K562 (cell line): ENCODE results near the gene USHBP1. TPM values are rescaled to one million over a fixed set of nuclear protein-coding genes. Genes with fewer than 3 reads are reported as not detected.
A peak's percentile ranks its signal among the peaks of the same experiment; 100 is the strongest.

Source experiments
- ADNP ChIP-seq: fragments of 200-800 bp; sonication (Bioruptor generic); IDR thresholded peaks from 2 replicates; pipeline ENCODE4 v1.6.1; 2016; ENCODE audit warnings: missing genetic modification characterization, missing compliant biosample characterization
- ELF1 ChIP-seq: fragments of 200-800 bp; sonication (Bioruptor generic); IDR thresholded peaks from 2 replicates; pipeline ENCODE4 v1.6.1; 2016; ENCODE audit warnings: missing genetic modification characterization, missing compliant biosample characterization
- ESRRB ChIP-seq: fragments of 250-450 bp; sonication (Bioruptor Pico); IDR thresholded peaks from 2 replicates; pipeline ENCODE4 v1.5.0; 2020; ENCODE audit warnings: mild to moderate bottlenecking, moderate library complexity, borderline replicate concordance
- GTF2A2 ChIP-seq: IDR thresholded peaks from 2 replicates; pipeline ENCODE4 v1.6.1; 2016; ENCODE audit warnings: mild to moderate bottlenecking, missing genetic modification characterization, missing compliant biosample characterization
- GTF2F1 ChIP-seq: IDR thresholded peaks from 2 replicates; pipeline ENCODE4 v1.6.1; 2011; ENCODE audit warnings: low read depth, low read length, improper control_type of control experiment
- KLF1 ChIP-seq: fragments of 450-650 bp; IDR thresholded peaks from 2 replicates; pipeline ENCODE4 v1.6.1; 2016; ENCODE audit warnings: missing genetic modification characterization, missing compliant biosample characterization
- LCOR ChIP-seq: sonication (generic); formaldehyde crosslinking; IDR thresholded peaks from 2 replicates; pipeline ENCODE4 v1.8.0; 2022; ENCODE audit warnings: mild to moderate bottlenecking, missing genetic modification reagents
- PHF8 ChIP-seq: fragments of 200-600 bp; sonication (generic); IDR thresholded peaks from 2 replicates; pipeline ENCODE4 v1.6.1; 2012; ENCODE audit warnings: mixed run types, mild to moderate bottlenecking, inconsistent platforms, low read length, moderate library complexity, borderline replicate concordance
- POLR3A ChIP-seq: IDR thresholded peaks from 2 replicates; pipeline ENCODE4 v1.6.1; 2011; ENCODE audit warnings: borderline replicate concordance, mild to moderate bottlenecking, moderate library complexity; ENCODE audit not compliant: insufficient read length, insufficient read depth; ENCODE audit errors: extremely low read depth
- RCOR1 ChIP-seq, 2 experiments: IDR thresholded peaks; 2 replicates each; pipeline ENCODE4 v1.6.1; 2012; ENCODE audit warnings: low read depth in 2 of 2, low read length in 2 of 2, borderline replicate concordance in 1 of 2, improper control_type of control experiment in 1 of 2
- RUNX1 ChIP-seq: sonication (generic); IDR thresholded peaks from 2 replicates; pipeline ENCODE4 v1.6.1; 2016; ENCODE audit warnings: antibody characterized with exemption, low read depth
- SMAD1 ChIP-seq: fragments of 150-350 bp; IDR thresholded peaks from 2 replicates; pipeline ENCODE4 v1.6.1; 2014; ENCODE audit warnings: low read length, low read depth; ENCODE audit not compliant: partially characterized antibody
- SMAD2 ChIP-seq: fragments of 150-350 bp; IDR thresholded peaks from 2 replicates; pipeline ENCODE4 v1.6.1; 2014; ENCODE audit warnings: low read depth, mild to moderate bottlenecking, low read length
- SMARCA4 ChIP-seq: fragments of 450-650 bp; IDR thresholded peaks from 2 replicates; pipeline ENCODE4 v1.6.1; 2016
- ZC3H4 ChIP-seq: sonication (generic); formaldehyde crosslinking; IDR thresholded peaks from 2 replicates; pipeline ENCODE4 v1.9.0; 2021; ENCODE audit warnings: missing genetic modification reagents, borderline replicate concordance
- ZC3H8 ChIP-seq: fragments of 450-650 bp; IDR thresholded peaks from 2 replicates; pipeline ENCODE4 v1.6.1; 2017
- polyA plus RNA-seq, 8 experiments: library from polyadenylated mRNA; depleted of rRNA in 4 of 8; stranded (reverse) in 5 of 8; unstranded in 3 of 8; fragments of >200 nt; fragmentation: Nextera tagmentation in 2 of 8; fragmentation: Illumina TruSeq in 1 of 8; extraction: Ambion mirVana in 2 of 8; extraction: Trizol in 1 of 8; gene quantifications; 2 replicates each; pipeline versions ENCODE4 v1.2.1 to v1.2.3, GENCODE V29; 2011 to 2014; ENCODE audit warnings: inconsistent platforms in 1 of 8, missing spikeins in 1 of 8
- total RNA-seq, 7 experiments: library from RNA; depleted of rRNA in 6 of 7; stranded (reverse); fragments of >200 nt in 6 of 7; fragmentation: Illumina TruSeq in 2 of 7; extraction: Trizol in 2 of 7; gene quantifications; 2 replicates each; pipeline versions ENCODE4 v1.2.1 to v1.2.3, GENCODE V29; 2011 to 2021; ENCODE audit warnings: low replicate concordance in 1 of 7
- TF ChIP-seq, protein P1 (sequence below): fragments of 200-800 bp; sonication (Bioruptor generic); IDR thresholded peaks from 2 replicates; pipeline ENCODE4 v1.6.1; 2017; ENCODE audit warnings: missing genetic modification characterization, missing compliant biosample characterization
- TF ChIP-seq, protein P2 (sequence below), 2 experiments: fragments of 450-650 bp; IDR thresholded peaks; 2 replicates each; pipeline ENCODE4 v1.6.1; 2016
- TF ChIP-seq, protein P3 (sequence below): fragments of 450-650 bp; formaldehyde crosslinking; IDR thresholded peaks from 2 replicates; pipeline ENCODE4 v1.4.0; 2020; ENCODE audit warnings: mild to moderate bottlenecking, mixed read lengths
- TF ChIP-seq, protein P4 (sequence below): fragments of 250-450 bp; sonication (Bioruptor Pico); IDR thresholded peaks from 2 replicates; pipeline ENCODE4 v1.4.0; 2020
- TF ChIP-seq, protein P5 (sequence below): sonication (generic); formaldehyde crosslinking; IDR thresholded peaks from 2 replicates; pipeline ENCODE4 v1.8.1; 2023; ENCODE audit warnings: mild to moderate bottlenecking, missing genetic modification reagents

USHBP1 gene
- total and polyA plus RNA-seq, 9 of the 15 experiments (the other 6 are each of a cell fraction or from before 2014, with no cell fraction given): 0.03 to 0.10 (median 0.05) TPM; not detected in 5

GRCh38 chr19:17215127-17215971, 49.2 kb downstream of the USHBP1 start, which contains the start of gene USE1 (continued):
- TF ChIP-seq ESRRB (CRISPR knock-in tag) (no peak), ZC3H4 (CRISPR knock-in tag) (no peak), KLF1 (peak; percentile 88), PHF8 (peak; percentile 99), ELF1 (peak; percentile 100), ZC3H8 (no peak), RCOR1 (IDR thresholded peaks at IDR 0.05; ENCODE audit: borderline replicate concordance in 1 of 2, low read depth in 2 of 2, low read length in 2 of 2) (peak in 1 of 2 experiments; percentile 7; a peak in 1 of 4 replicates), POLR3A (no peak), SMARCA4 (no peak), RUNX1 (peak; percentile 30; the same call in 1 of the 2 replicates), ADNP (tag) (no peak), SMAD2 (no peak), LCOR (peak; percentile 80), GTF2F1 (peak; percentile 50; the same call in 1 of the 2 replicates), SMAD1 (no peak), GTF2A2 (tag) (0 out of 2 replicates have a peak, but pooled peaks have one; percentile 17)
- TF ChIP-seq, protein P1, sequence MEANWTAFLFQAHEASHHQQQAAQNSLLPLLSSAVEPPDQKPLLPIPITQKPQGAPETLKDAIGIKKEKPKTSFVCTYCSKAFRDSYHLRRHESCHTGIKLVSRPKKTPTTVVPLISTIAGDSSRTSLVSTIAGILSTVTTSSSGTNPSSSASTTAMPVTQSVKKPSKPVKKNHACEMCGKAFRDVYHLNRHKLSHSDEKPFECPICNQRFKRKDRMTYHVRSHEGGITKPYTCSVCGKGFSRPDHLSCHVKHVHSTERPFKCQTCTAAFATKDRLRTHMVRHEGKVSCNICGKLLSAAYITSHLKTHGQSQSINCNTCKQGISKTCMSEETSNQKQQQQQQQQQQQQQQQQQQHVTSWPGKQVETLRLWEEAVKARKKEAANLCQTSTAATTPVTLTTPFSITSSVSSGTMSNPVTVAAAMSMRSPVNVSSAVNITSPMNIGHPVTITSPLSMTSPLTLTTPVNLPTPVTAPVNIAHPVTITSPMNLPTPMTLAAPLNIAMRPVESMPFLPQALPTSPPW (CRISPR knock-in tag): peak; percentile 84
- TF ChIP-seq, protein P2, sequence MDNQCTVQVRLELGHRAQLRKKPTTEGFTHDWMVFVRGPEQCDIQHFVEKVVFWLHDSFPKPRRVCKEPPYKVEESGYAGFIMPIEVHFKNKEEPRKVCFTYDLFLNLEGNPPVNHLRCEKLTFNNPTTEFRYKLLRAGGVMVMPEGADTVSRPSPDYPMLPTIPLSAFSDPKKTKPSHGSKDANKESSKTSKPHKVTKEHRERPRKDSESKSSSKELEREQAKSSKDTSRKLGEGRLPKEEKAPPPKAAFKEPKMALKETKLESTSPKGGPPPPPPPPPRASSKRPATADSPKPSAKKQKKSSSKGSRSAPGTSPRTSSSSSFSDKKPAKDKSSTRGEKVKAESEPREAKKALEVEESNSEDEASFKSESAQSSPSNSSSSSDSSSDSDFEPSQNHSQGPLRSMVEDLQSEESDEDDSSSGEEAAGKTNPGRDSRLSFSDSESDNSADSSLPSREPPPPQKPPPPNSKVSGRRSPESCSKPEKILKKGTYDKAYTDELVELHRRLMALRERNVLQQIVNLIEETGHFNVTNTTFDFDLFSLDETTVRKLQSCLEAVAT (IDR thresholded peaks at IDR 0.05): no peak
- TF ChIP-seq, protein P3, sequence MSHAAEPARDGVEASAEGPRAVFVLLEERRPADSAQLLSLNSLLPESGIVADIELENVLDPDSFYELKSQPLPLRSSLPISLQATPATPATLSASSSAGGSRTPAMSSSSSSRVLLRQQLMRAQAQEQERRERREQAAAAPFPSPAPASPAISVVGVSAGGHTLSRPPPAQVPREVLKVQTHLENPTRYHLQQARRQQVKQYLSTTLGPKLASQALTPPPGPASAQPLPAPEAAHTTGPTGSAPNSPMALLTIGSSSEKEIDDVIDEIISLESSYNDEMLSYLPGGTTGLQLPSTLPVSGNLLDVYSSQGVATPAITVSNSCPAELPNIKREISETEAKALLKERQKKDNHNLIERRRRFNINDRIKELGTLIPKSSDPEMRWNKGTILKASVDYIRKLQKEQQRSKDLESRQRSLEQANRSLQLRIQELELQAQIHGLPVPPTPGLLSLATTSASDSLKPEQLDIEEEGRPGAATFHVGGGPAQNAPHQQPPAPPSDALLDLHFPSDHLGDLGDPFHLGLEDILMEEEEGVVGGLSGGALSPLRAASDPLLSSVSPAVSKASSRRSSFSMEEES (CRISPR knock-in tag): no peak
- TF ChIP-seq, protein P4, sequence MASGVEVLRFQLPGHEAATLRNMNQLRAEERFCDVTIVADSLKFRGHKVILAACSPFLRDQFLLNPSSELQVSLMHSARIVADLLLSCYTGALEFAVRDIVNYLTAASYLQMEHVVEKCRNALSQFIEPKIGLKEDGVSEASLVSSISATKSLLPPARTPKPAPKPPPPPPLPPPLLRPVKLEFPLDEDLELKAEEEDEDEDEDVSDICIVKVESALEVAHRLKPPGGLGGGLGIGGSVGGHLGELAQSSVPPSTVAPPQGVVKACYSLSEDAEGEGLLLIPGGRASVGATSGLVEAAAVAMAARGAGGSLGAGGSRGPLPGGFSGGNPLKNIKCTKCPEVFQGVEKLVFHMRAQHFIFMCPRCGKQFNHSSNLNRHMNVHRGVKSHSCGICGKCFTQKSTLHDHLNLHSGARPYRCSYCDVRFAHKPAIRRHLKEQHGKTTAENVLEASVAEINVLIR: 0 out of 2 replicates have a peak, but pooled peaks have one; percentile 42
- TF ChIP-seq, protein P5, sequence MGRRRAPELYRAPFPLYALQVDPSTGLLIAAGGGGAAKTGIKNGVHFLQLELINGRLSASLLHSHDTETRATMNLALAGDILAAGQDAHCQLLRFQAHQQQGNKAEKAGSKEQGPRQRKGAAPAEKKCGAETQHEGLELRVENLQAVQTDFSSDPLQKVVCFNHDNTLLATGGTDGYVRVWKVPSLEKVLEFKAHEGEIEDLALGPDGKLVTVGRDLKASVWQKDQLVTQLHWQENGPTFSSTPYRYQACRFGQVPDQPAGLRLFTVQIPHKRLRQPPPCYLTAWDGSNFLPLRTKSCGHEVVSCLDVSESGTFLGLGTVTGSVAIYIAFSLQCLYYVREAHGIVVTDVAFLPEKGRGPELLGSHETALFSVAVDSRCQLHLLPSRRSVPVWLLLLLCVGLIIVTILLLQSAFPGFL (CRISPR knock-in tag): no peak
